GM19023 (cell line): ENCODE data around the gene RAVER2.
A peak's percentile ranks its signal among the peaks of the same experiment; 100 is the strongest.

Source experiments
- ATAC-seq: cut with Tn5 transposase; IDR thresholded peaks from one replicate; pipeline ENCODE4 v1.9.1; 2021; ENCODE audit warnings: mild to moderate bottlenecking, moderate library complexity; ENCODE audit not compliant: unreplicated experiment

Gene RAVER2

GRCh38 chr1:64843675-64844074 lies 98.8 kb downstream of the RAVER2 start:
- ATAC-seq, result no peak

- no peak for ATAC-seq
Observed at GRCh38 chr1:64844175-64844574, 99.3 kb downstream of the RAVER2 start.

GRCh38 chr1:64844609-64845008 lies 99.7 kb downstream of the RAVER2 start:
- ATAC-seq, result no peak

GRCh38 chr1:64845831-64846425 lies 101.1 kb downstream of the RAVER2 start:
- ATAC-seq, result no peak

- no peak for ATAC-seq
Observed at GRCh38 chr1:64846573-64847430, 101.9 kb downstream of the RAVER2 start.

GRCh38 chr1:64847666-64848065 lies 102.8 kb downstream of the RAVER2 start:
- ATAC-seq, result no peak

GRCh38 chr1:64848136-64848535 lies 103.3 kb downstream of the RAVER2 start:
- no peak for ATAC-seq

- ATAC-seq, result no peak
Observed at GRCh38 chr1:64848803-64849202, 103.9 kb downstream of the RAVER2 start.

GRCh38 chr1:64849942-64850341 lies 105.1 kb downstream of the RAVER2 start:
- no peak for ATAC-seq

GRCh38 chr1:64850846-64851245 lies 106.0 kb downstream of the RAVER2 start:
- ATAC-seq, result no peak

- ATAC-seq, result no peak
Observed at GRCh38 chr1:64851664-64852063, 106.8 kb downstream of the RAVER2 start.

GRCh38 chr1:64854674-64855073 lies 109.8 kb downstream of the RAVER2 start:
- no peak for ATAC-seq

GRCh38 chr1:64855557-64855956 lies 110.7 kb downstream of the RAVER2 start:
- ATAC-seq, result no peak

- ATAC-seq, result no peak
Observed at GRCh38 chr1:64856553-64856952, 111.7 kb downstream of the RAVER2 start.

- ATAC-seq, result no peak
Observed at GRCh38 chr1:64857347-64857746, 112.5 kb downstream of the RAVER2 start.

GRCh38 chr1:64861611-64862010 lies 116.7 kb downstream of the RAVER2 start:
- ATAC-seq, result no peak

- ATAC-seq, result peak; percentile 100
Observed at GRCh38 chr1:64864018-64864940, 119.4 kb downstream of the RAVER2 start.

GRCh38 chr1:64865105-64865757 lies 120.4 kb downstream of the RAVER2 start:
- ATAC-seq, result no peak

- ATAC-seq, result no peak
Observed at GRCh38 chr1:64866689-64867088, 121.8 kb downstream of the RAVER2 start.

GRCh38 chr1:64867266-64867665 lies 122.4 kb downstream of the RAVER2 start:
- ATAC-seq, result no peak

- no peak for ATAC-seq
Observed at GRCh38 chr1:64871256-64871655, 126.4 kb downstream of the RAVER2 start.
